Activated CD4-positive, alpha-beta T cell treated with anti-CD3 and anti-CD28 coated beads for 36 hours (primary cell): ENCODE data around the gene CCL1. TPM values are rescaled to one million over a fixed set of nuclear protein-coding genes. Genes with fewer than 3 reads are reported as not detected.
A peak's percentile ranks its signal among the peaks of the same experiment; 100 is the strongest.

Source experiments
- ATAC-seq: fragments of 200-7000 bp; cut with Tn5 transposase; one replicate; pipeline ENCODE4 v1.10.0; 2021; ENCODE audit warnings: mild to moderate bottlenecking, moderate library complexity
- CTCF ChIA-PET: fragments of 350-600 bp; sonication (Branson Sonifier 250); formaldehyde crosslinking; loops from one replicate; lab custom pipeline; 2021; ENCODE audit warnings: antibody characterized with exemption; lab: Charles Lee
- POLR2A ChIA-PET: fragments of 350-600 bp; sonication (Branson Sonifier 250); formaldehyde crosslinking; loops from one replicate; lab custom pipeline; 2021; ENCODE audit warnings: antibody characterized with exemption, inconsistent platforms; lab: Charles Lee
- DNase-seq: peaks from one replicate; pipeline ENCODE4 v3.0.0-alpha.2; 2020
- H3K27ac Mint-ChIP-seq: one replicate; pipeline ENCODE4 v1.8.0; 2021; ENCODE audit warnings: mixed read lengths
- H3K27me3 Mint-ChIP-seq: one replicate; pipeline ENCODE4 v1.8.0; 2021; ENCODE audit warnings: mixed read lengths
- H3K36me3 Mint-ChIP-seq: one replicate; pipeline ENCODE4 v1.8.0; 2021; ENCODE audit warnings: low read depth, mixed read lengths
- H3K4me1 Mint-ChIP-seq: one replicate; pipeline ENCODE4 v1.8.0; 2021; ENCODE audit warnings: mixed read lengths
- H3K4me3 Mint-ChIP-seq: one replicate; pipeline ENCODE4 v1.8.0; 2021; ENCODE audit warnings: mild to moderate bottlenecking, moderate library complexity, mixed read lengths
- H3K9me3 Mint-ChIP-seq: one replicate; pipeline ENCODE4 v1.8.0; 2021; ENCODE audit warnings: low read depth, mixed read lengths
- intact Hi-C, 2 experiments: fragments of 100-400 bp; cut with DNase I in 1 of 2; cut with micrococcal nuclease in 1 of 2; formaldehyde crosslinking; loops; one replicate each; pipeline versions ENCODE4 v1.14.2 to v1.15.1; 2022 to 2024; cut with DNase I, micrococcal nuclease
- total RNA-seq, 2 experiments: library from RNA; stranded (reverse); gene quantifications; one replicate each; pipeline ENCODE4 v1.2.3, GENCODE V29; 2021

The CCL1 gene
- total RNA-seq, 2 experiments from 2014 or later: 0.32 TPM; not detected in 1

- Mint-ChIP-seq H3K27ac (no peak overlapping the region), H3K4me3 (no peak overlapping the region), H3K9me3 (no peaks in the 10 kb centered on the region), H3K27me3 (peaks cover 10% of the 10 kb centered on the region), H3K36me3 (no peaks in the 10 kb centered on the region), H3K4me1 (peaks cover 15% of the 10 kb centered on the region)
- intact Hi-C loops: loop anchor here in 1 of 2 experiments (10.0 kb wide), 1 partner anchor 706 kb away; no protein-coding TSS in a partner anchor
- CTCF ChIA-PET: interaction anchor here (3.0 kb wide), 1 partner anchor 170 kb away, joined by 11 read pairs; no protein-coding TSS in a partner anchor
- ATAC-seq (no peak), DNase-seq (no peak)
- POLR2A ChIA-PET: no interaction called here
Measured at GRCh38 chr17:34370376-34370996, 7.5 kb upstream of the CCL1 start.

DNA sequence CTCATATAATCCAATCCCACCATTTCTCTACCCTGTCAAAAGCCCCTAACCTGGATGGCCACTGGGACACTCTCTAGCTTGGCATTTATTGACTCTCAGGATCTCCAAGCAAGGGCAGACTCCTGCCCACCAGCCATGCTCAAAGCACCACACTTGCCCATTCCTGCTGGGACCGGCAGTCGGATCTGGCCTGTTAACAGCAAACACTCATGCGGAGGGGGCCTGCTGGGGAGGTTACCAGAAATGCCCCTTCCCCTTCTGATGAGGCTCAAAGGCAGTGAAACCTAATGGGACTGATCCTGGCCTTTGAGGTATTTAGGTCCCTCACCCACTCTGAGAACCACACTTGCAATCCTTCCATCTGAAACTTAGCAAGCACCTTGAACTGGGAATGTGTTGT, 6.5 kb upstream of the CCL1 start:
- peaks cover 14% of the 10 kb centered on the region for H3K27me3 Mint-ChIP-seq

GRCh38 chr17:34368946-34369500, 6.0 kb upstream of the CCL1 start:
- ATAC-seq (no peak), DNase-seq (no peak)
- no peak overlapping the region for H3K27ac Mint-ChIP-seq
- H3K4me3 Mint-ChIP-seq: no peak overlapping the region
- no peaks in the 10 kb centered on the region for H3K36me3 Mint-ChIP-seq
- H3K9me3 Mint-ChIP-seq: no peaks in the 10 kb centered on the region
- CTCF ChIA-PET: interaction anchor here (0.7 to 2.2 kb wide), 6 partner anchors 8 to 224 kb away, joined by 3 to 9 read pairs (median 4); no protein-coding TSS in a partner anchor
- peaks cover 20% of the 10 kb centered on the region for H3K4me1 Mint-ChIP-seq
- intact Hi-C loops: no loop called here
- POLR2A ChIA-PET: interaction anchor here (0.7 kb wide), 1 partner anchor 11 kb away, joined by 3 read pairs; no protein-coding TSS in a partner anchor
- peaks cover 16% of the 10 kb centered on the region for H3K27me3 Mint-ChIP-seq

More for the DNA sequence above, 6.5 kb upstream of the CCL1 start:
- CTCF ChIA-PET: interaction anchor here (0.8 to 2.2 kb wide), 3 partner anchors 8 to 225 kb away, joined by 3 to 9 read pairs (median 5); no protein-coding TSS in a partner anchor
- intact Hi-C loops: no loop called here
- DNase-seq (no peak), ATAC-seq (no peak)
- POLR2A ChIA-PET: no interaction called here
- H3K9me3 Mint-ChIP-seq: no peaks in the 10 kb centered on the region
- H3K36me3 Mint-ChIP-seq: no peaks in the 10 kb centered on the region
- no peak overlapping the region for H3K4me3 Mint-ChIP-seq
- H3K4me1 Mint-ChIP-seq: peaks cover 20% of the 10 kb centered on the region
- H3K27ac Mint-ChIP-seq: no peak overlapping the region

DNA sequence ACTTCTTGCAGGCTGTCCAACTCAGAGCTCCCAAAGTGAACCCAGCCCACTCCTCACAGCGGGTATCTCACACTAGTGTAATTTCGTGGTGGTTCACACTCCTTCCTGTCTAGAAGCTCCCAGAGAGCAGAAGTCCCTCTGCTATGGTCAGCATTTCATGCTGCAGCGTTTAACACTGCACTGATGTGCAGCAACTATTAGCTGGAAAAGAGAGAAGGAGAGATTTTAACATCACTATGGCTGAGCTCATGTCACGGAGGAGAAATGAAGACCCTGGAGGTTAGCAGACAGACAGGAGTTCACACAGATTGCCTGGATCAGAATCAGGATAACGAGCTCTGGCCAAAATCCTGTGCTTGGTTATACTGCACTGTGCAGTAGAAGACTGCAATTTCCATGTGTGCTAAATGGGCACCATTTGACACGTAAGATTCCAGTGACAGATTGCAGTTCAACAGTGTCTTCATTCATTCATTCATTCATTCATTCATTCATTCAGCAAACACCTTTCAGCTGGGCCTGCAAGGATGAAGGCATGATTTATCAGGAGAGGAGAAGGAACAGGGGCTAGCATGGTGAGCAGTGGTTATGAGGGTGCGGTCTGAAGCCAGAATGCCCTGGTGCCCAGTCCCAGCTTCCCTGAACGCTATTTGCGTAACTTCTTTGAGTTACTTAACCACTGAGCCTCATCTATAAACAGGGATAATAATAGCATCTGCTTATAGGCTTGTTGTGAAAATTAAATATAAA, 5.3 kb upstream of the CCL1 start:
- intact Hi-C loops: no loop called here
- H3K27ac Mint-ChIP-seq: no peak overlapping the region
- DNase-seq: no peak
- no peaks in the 10 kb centered on the region for H3K9me3 Mint-ChIP-seq
- H3K27me3 Mint-ChIP-seq: peaks cover 16% of the 10 kb centered on the region
- H3K4me3 Mint-ChIP-seq: no peak overlapping the region
- no peak for ATAC-seq
- H3K36me3 Mint-ChIP-seq: no peaks in the 10 kb centered on the region
- H3K4me1 Mint-ChIP-seq: peaks cover 20% of the 10 kb centered on the region
- ChIA-PET POLR2A (interaction anchor here (0.7 kb wide), 1 partner anchor 11 kb away, joined by 3 read pairs; no protein-coding TSS in a partner anchor), CTCF (interaction anchor here (0.7 to 2.2 kb wide), 5 partner anchors 9 to 167 kb away, joined by 3 to 9 read pairs (median 4); partner anchors contain the start of gene CCL13)

GRCh38 chr17:34367486-34368195, 4.6 kb upstream of the CCL1 start:
- no peak for DNase-seq
- Mint-ChIP-seq H3K27ac (no peak overlapping the region), H3K4me1 (peaks cover 20% of the 10 kb centered on the region), H3K9me3 (no peaks in the 10 kb centered on the region), H3K4me3 (no peak overlapping the region), H3K27me3 (peaks cover 14% of the 10 kb centered on the region), H3K36me3 (no peaks in the 10 kb centered on the region)
- ChIA-PET CTCF (interaction anchor here (1.1 to 2.2 kb wide), 4 partner anchors 12 to 166 kb away, joined by 3 to 9 read pairs (median 5); partner anchors contain the start of gene CCL13), POLR2A (no interaction called here)
- intact Hi-C loops: no loop called here
- no peak for ATAC-seq

- intact Hi-C loops: no loop called here
- ChIA-PET POLR2A (no interaction called here), CTCF (interaction anchor here (0.6 to 1.0 kb wide), 3 partner anchors 42 to 169 kb away, joined by 3 to 4 read pairs (median 3); no protein-coding TSS in a partner anchor)
- Mint-ChIP-seq H3K27ac (no peak overlapping the region), H3K36me3 (no peaks in the 10 kb centered on the region), H3K4me3 (no peak overlapping the region), H3K9me3 (no peaks in the 10 kb centered on the region), H3K27me3 (peaks cover 17% of the 10 kb centered on the region), H3K4me1 (peaks cover 20% of the 10 kb centered on the region)
- no peak for DNase-seq
- no peak for ATAC-seq
Measured at GRCh38 chr17:34366529-34367107, 3.6 kb upstream of the CCL1 start.

GRCh38 chr17:34366010-34366409, 3.0 kb upstream of the CCL1 start:
- Mint-ChIP-seq H3K27me3 (peaks cover 17% of the 10 kb centered on the region), H3K4me1 (peaks cover 14% of the 10 kb centered on the region), H3K27ac (no peak overlapping the region), H3K36me3 (no peaks in the 10 kb centered on the region), H3K9me3 (no peaks in the 10 kb centered on the region), H3K4me3 (no peak overlapping the region)
- intact Hi-C loops: no loop called here
- ChIA-PET POLR2A (no interaction called here), CTCF (interaction anchor here (0.8 to 1.0 kb wide), 2 partner anchors 165 to 168 kb away, joined by 3 read pairs; no protein-coding TSS in a partner anchor)
- ATAC-seq (no peak), DNase-seq (no peak)

GRCh38 chr17:34365340-34365739, 2.3 kb upstream of the CCL1 start:
- Mint-ChIP-seq H3K4me1 (peaks cover 10% of the 10 kb centered on the region), H3K9me3 (no peaks in the 10 kb centered on the region), H3K27ac (no peak overlapping the region), H3K36me3 (no peaks in the 10 kb centered on the region), H3K4me3 (no peak overlapping the region), H3K27me3 (peaks cover 17% of the 10 kb centered on the region)
- CTCF ChIA-PET: interaction anchor here (0.7 to 8.6 kb wide), 2 partner anchors 163 to 194 kb away, joined by 3 to 225 read pairs; no protein-coding TSS in a partner anchor
- DNase-seq (no peak), ATAC-seq (no peak)
- POLR2A ChIA-PET: no interaction called here
- intact Hi-C loops: no loop called here

DNA sequence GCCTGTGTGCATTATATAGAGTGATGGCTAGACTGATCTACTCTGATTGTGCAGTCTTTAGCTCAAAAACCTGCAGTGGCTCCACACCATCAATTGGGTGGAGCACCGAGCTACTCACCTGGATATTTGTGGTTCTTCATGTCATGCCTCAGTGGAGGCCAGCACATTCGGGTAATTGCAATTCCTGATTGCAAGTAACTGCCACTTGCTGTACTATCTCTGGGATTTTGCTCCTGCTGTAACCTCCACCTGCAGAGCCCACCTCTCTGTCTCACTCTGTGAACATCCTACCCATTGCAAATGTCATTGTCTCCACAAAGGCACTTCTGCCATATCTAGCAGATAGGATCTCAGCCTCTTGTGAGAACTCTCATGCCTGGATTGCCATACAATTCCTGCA, 1.7 kb upstream of the CCL1 start:
- H3K27ac Mint-ChIP-seq: no peak overlapping the region
- intact Hi-C loops: no loop called here
- H3K36me3 Mint-ChIP-seq: no peaks in the 10 kb centered on the region
- H3K4me1 Mint-ChIP-seq: peaks cover 10% of the 10 kb centered on the region
- ChIA-PET POLR2A (no interaction called here), CTCF (interaction anchor here (0.6 to 8.6 kb wide), 5 partner anchors 10 to 281 kb away, joined by 3 to 225 read pairs (median 3); no protein-coding TSS in a partner anchor)
- no peaks in the 10 kb centered on the region for H3K9me3 Mint-ChIP-seq
- H3K4me3 Mint-ChIP-seq: no peak overlapping the region
- ATAC-seq (no peak), DNase-seq (no peak)
- H3K27me3 Mint-ChIP-seq: peaks cover 17% of the 10 kb centered on the region

- Mint-ChIP-seq H3K4me3 (no peak overlapping the region), H3K27ac (no peak overlapping the region), H3K9me3 (no peaks in the 10 kb centered on the region), H3K27me3 (peaks cover 20% of the 10 kb centered on the region), H3K36me3 (no peaks in the 10 kb centered on the region), H3K4me1 (peaks cover 10% of the 10 kb centered on the region)
- DNase-seq: peak; percentile 91
- intact Hi-C loops: loop anchor here (1.0 kb wide), 3 partner anchors 161 to 582 kb away; no protein-coding TSS in a partner anchor
- ATAC-seq: peak; percentile 98
- ChIA-PET POLR2A (interaction anchor here (1.2 kb wide), 1 partner anchor 160 kb away, joined by 3 read pairs; no protein-coding TSS in a partner anchor), CTCF (interaction anchor here (0.6 to 8.6 kb wide), 52 partner anchors 8 to 900 kb away, joined by 3 to 225 read pairs (median 5); partner anchors contain the start of genes CCL11 and CCL8)
Measured at GRCh38 chr17:34361478-34362061, 1.5 kb downstream of the CCL1 start.
